ENCODE results near the gene MCMBP.
A peak's percentile ranks its signal among the peaks of the same experiment; 100 is the strongest.

Gene MCMBP

DNA sequence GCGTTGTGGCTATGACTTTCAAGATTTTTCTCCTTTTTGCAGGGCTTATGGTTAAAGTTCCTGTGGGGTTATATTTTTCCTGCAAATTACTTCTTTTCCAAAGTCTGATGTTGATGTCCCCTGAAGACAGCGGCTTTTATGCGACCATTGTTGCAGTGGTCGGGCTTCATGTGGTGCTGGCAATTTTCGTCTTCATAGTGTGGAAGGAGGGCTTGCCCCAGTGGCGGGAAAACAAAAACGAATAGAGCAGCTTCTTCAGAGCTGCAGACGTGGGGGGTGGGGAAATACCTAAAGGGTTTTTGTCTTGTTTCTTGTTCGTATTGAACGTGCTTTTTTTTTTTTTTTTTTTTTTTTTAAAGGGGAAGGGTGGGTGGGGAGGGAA is 53.8 kb downstream of the MCMBP start:
- H3K4me1 ChIP-seq (ENCODE audit: control insufficient read depth in 1 of 2, insufficient read depth in 1 of 2, low read depth in 1 of 2, low read length in 1 of 2): no peaks in the 10 kb centered on the region
- TF ChIP-seq, protein P1, sequence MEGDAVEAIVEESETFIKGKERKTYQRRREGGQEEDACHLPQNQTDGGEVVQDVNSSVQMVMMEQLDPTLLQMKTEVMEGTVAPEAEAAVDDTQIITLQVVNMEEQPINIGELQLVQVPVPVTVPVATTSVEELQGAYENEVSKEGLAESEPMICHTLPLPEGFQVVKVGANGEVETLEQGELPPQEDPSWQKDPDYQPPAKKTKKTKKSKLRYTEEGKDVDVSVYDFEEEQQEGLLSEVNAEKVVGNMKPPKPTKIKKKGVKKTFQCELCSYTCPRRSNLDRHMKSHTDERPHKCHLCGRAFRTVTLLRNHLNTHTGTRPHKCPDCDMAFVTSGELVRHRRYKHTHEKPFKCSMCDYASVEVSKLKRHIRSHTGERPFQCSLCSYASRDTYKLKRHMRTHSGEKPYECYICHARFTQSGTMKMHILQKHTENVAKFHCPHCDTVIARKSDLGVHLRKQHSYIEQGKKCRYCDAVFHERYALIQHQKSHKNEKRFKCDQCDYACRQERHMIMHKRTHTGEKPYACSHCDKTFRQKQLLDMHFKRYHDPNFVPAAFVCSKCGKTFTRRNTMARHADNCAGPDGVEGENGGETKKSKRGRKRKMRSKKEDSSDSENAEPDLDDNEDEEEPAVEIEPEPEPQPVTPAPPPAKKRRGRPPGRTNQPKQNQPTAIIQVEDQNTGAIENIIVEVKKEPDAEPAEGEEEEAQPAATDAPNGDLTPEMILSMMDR (IDR thresholded peaks at IDR 0.05): no peak
- peak overlapping the region in 1 of 2 experiments; percentile 53 for H3K4me3 ChIP-seq (ENCODE audit: low read depth in 1 of 2, low read length in 1 of 2)
- H3K36me3 ChIP-seq: no peaks in the 10 kb centered on the region
- H3K9me3 ChIP-seq: no peaks in the 10 kb centered on the region
- H3K27ac ChIP-seq: no peak overlapping the region
- H3K27me3 ChIP-seq: peaks cover 19% of the 10 kb centered on the region

GRCh38 chr10:119817991-119818888 is 54.4 kb downstream of the MCMBP start:
- H3K36me3 ChIP-seq: no peaks in the 10 kb centered on the region
- no peak overlapping the region for H3K27ac ChIP-seq

DNA sequence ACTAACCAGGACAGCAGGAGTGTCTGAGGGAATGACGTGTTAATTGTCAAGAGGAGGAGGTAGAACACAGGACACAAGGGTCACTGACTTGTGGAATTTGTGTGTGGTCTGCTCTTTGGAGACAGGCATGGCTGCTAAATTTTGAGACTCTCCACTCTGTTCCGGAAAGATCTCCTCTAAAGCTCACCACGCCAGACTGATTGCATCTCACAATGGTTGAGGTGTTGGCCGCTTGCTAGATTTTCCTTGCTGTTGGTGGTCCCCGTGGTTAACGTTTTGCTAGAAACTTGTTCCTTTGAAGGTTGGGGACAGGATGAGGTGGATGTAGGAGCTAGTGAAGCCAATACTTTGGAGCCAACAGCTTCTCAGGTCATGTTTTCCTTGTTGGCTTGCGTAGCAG is 57.0 kb downstream of the MCMBP start:
- Histone ChIP-seq H3K27ac (no peak overlapping the region), H3K4me3 (ENCODE audit: low read depth in 1 of 2, low read length in 1 of 2) (no peak overlapping the region), H3K36me3 (no peaks in the 10 kb centered on the region), H3K9me3 (no peaks in the 10 kb centered on the region), H3K27me3 (peaks cover 19% of the 10 kb centered on the region), H3K4me1 (ENCODE audit: control insufficient read depth in 1 of 2, insufficient read depth in 1 of 2, low read depth in 1 of 2, low read length in 1 of 2) (no peaks in the 10 kb centered on the region)
- TF ChIP-seq, protein P1 (IDR thresholded peaks at IDR 0.05): no peak

More at GRCh38 chr10:119817991-119818888, 54.4 kb downstream of the MCMBP start:
- Histone ChIP-seq H3K9me3 (no peaks in the 10 kb centered on the region), H3K27me3 (peaks cover 19% of the 10 kb centered on the region), H3K4me1 (ENCODE audit: control insufficient read depth in 1 of 2, insufficient read depth in 1 of 2, low read depth in 1 of 2, low read length in 1 of 2) (no peaks in the 10 kb centered on the region), H3K4me3 (ENCODE audit: low read depth in 1 of 2, low read length in 1 of 2) (peak overlapping the region in 1 of 2 experiments; percentile 53)
- TF ChIP-seq, protein P1 (IDR thresholded peaks at IDR 0.05): no peak

DNA sequence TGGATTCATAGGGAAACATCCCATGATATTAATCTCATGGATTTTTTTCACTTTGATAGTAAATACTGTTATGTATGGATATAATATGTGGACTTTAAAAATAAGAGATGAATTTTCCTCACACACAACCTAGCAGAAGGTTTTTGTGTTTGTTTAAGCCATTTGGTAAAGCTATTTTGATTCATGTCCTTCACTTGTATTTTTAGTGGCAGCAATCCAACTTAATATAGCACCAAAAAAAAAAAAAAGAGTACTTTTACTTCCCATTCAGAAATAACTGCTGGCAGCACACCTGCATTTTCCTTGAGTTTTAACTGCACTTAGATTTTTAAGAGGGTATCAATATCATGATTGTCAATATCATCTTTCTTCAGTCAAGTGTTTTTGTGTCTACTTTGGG is 60.0 kb downstream of the MCMBP start:
- Histone ChIP-seq H3K9me3 (no peaks in the 10 kb centered on the region), H3K4me3 (ENCODE audit: low read depth in 1 of 2, low read length in 1 of 2) (no peak overlapping the region)

DNA sequence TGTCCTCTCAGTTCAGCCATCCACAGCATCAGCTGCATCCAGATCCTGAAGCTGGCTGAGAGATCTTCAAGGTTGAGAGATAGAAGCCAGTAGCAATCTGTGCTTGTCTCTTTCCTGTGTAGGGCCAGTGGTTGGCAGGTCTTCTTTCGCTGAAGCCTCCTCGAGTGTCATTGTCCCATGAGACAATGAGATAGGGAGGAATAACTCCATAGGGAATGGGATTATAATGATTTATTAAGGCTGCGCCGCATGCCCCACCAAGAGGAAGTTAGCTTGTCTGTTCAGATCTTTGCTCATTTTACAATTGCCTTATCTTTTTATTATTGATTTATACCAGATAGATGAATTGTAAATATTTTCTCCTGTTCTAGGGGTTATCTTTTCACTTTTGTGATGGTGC is 61.5 kb downstream of the MCMBP start:
- Histone ChIP-seq H3K4me1 (ENCODE audit: control insufficient read depth in 1 of 2, insufficient read depth in 1 of 2, low read depth in 1 of 2, low read length in 1 of 2) (no peaks in the 10 kb centered on the region), H3K27ac (no peak overlapping the region), H3K36me3 (no peaks in the 10 kb centered on the region), H3K27me3 (no peaks in the 10 kb centered on the region), H3K9me3 (no peaks in the 10 kb centered on the region), H3K4me3 (ENCODE audit: low read depth in 1 of 2, low read length in 1 of 2) (no peak overlapping the region)
- TF ChIP-seq, protein P1 (IDR thresholded peaks at IDR 0.05): no peak

More for the DNA sequence above, 60.0 kb downstream of the MCMBP start:
- Histone ChIP-seq H3K27me3 (no peaks in the 10 kb centered on the region), H3K27ac (no peak overlapping the region), H3K4me1 (ENCODE audit: control insufficient read depth in 1 of 2, insufficient read depth in 1 of 2, low read depth in 1 of 2, low read length in 1 of 2) (no peaks in the 10 kb centered on the region), H3K36me3 (no peaks in the 10 kb centered on the region)
- TF ChIP-seq, protein P1 (IDR thresholded peaks at IDR 0.05): no peak

All from neutrophil (primary cell).